OCI-LY3 (cell line): ENCODE results near the gene RPL35.
A peak's percentile ranks its signal among the peaks of the same experiment; 100 is the strongest.

Experiments used
- H2AFZ ChIP-seq: fragments of 200-600, 300-600 bp; shearing (Covaris generic); 2 replicates; pipeline ENCODE4 v1.6.0; 2014; ENCODE audit warnings: antibody characterized with exemption, low read depth, low read length
- H3K27ac ChIP-seq: fragments of 200-600, 300-600 bp; sonication (generic); 2 replicates; pipeline ENCODE4 v1.5.1; 2014; ENCODE audit warnings: mild to moderate bottlenecking, low read length, moderate library complexity, mixed read lengths
- H3K27me3 ChIP-seq: fragments of 200-600, 300-600 bp; sonication (generic); 2 replicates; pipeline ENCODE4 v1.6.1; 2014; ENCODE audit warnings: low read depth, low read length, mixed read lengths
- H3K36me3 ChIP-seq: fragments of 200-600, 300-600 bp; sonication (generic); replicated peaks from 2 replicates; pipeline ENCODE3; 2014; ENCODE audit warnings: low read depth, low read length, mixed read lengths
- H3K4me1 ChIP-seq: fragments of 300-600, 200-600 bp; sonication (generic); 2 replicates; pipeline ENCODE4 v1.6.1; 2014; ENCODE audit warnings: low read length, mixed read lengths
- H3K4me2 ChIP-seq: fragments of 200-600, 300-600 bp; sonication (generic); 2 replicates; pipeline ENCODE4 v1.6.1; 2014; ENCODE audit warnings: low read length, mixed read lengths
- H3K4me3 ChIP-seq: fragments of 300-600, 200-600 bp; sonication (generic); 2 replicates; pipeline ENCODE4 v1.5.1; 2014; ENCODE audit warnings: antibody characterized with exemption, mild to moderate bottlenecking, low read length, moderate library complexity
- H3K79me2 ChIP-seq: fragments of 300-600, 200-600 bp; shearing (Covaris generic); 2 replicates; pipeline ENCODE4 v1.6.1; 2014; ENCODE audit warnings: mild to moderate bottlenecking, low read length, mixed read lengths
- H3K9ac ChIP-seq: fragments of 300-600, 200-600 bp; shearing (Covaris generic); 2 replicates; pipeline ENCODE4 v1.6.0; 2014; ENCODE audit warnings: mild to moderate bottlenecking, low read length, moderate library complexity
- H3K9me3 ChIP-seq: fragments of 200-600, 300-600 bp; shearing (Covaris generic); 2 replicates; pipeline ENCODE4 v1.6.1; 2014; ENCODE audit warnings: low read length, mixed read lengths; ENCODE audit not compliant: insufficient read depth
- H4K20me1 ChIP-seq: fragments of 200-600, 300-600 bp; sonication (generic); 2 replicates; pipeline ENCODE4 v1.6.1; 2016; ENCODE audit warnings: low read length, mixed read lengths; ENCODE audit not compliant: insufficient read depth
- EZH2phosphoT487 ChIP-seq: fragments of 200-600 bp; shearing (Covaris generic); IDR thresholded peaks from 2 replicates; pipeline ENCODE4 v1.6.1; 2018; ENCODE audit warnings: antibody characterized with exemption, mixed run types, low read depth
- TF ChIP-seq, protein P1 (sequence below): fragments of 200-600, 300-600 bp; sonication (generic); IDR thresholded peaks from 2 replicates; pipeline ENCODE4 v1.5.1; 2014; ENCODE audit warnings: antibody characterized with exemption, low read length, low read depth

The RPL35 gene

GRCh38 chr9:124868511-124869465 lies 7.0 kb upstream of the RPL35 start:
- no peaks in the 10 kb centered on the region for H3K27me3 ChIP-seq
- TF ChIP-seq, protein P1, sequence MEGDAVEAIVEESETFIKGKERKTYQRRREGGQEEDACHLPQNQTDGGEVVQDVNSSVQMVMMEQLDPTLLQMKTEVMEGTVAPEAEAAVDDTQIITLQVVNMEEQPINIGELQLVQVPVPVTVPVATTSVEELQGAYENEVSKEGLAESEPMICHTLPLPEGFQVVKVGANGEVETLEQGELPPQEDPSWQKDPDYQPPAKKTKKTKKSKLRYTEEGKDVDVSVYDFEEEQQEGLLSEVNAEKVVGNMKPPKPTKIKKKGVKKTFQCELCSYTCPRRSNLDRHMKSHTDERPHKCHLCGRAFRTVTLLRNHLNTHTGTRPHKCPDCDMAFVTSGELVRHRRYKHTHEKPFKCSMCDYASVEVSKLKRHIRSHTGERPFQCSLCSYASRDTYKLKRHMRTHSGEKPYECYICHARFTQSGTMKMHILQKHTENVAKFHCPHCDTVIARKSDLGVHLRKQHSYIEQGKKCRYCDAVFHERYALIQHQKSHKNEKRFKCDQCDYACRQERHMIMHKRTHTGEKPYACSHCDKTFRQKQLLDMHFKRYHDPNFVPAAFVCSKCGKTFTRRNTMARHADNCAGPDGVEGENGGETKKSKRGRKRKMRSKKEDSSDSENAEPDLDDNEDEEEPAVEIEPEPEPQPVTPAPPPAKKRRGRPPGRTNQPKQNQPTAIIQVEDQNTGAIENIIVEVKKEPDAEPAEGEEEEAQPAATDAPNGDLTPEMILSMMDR: peak; percentile 51
- no peak for TF ChIP-seq EZH2phosphoT487
- H2AFZ ChIP-seq: no peak overlapping the region
- H3K27ac ChIP-seq: peak overlapping the region; percentile 89
- H3K4me1 ChIP-seq: peaks cover 39% of the 10 kb centered on the region
- H3K9me3 ChIP-seq: no peaks in the 10 kb centered on the region
- peak overlapping the region; percentile 93 for H3K4me2 ChIP-seq
- peaks cover 66% of the 10 kb centered on the region for H3K79me2 ChIP-seq
- peak overlapping the region; percentile 88 for H3K9ac ChIP-seq
- H3K36me3 ChIP-seq: peaks cover 25% of the 10 kb centered on the region
- H3K4me3 ChIP-seq: peak overlapping the region; percentile 81
- H4K20me1 ChIP-seq: peaks cover 31% of the 10 kb centered on the region

DNA sequence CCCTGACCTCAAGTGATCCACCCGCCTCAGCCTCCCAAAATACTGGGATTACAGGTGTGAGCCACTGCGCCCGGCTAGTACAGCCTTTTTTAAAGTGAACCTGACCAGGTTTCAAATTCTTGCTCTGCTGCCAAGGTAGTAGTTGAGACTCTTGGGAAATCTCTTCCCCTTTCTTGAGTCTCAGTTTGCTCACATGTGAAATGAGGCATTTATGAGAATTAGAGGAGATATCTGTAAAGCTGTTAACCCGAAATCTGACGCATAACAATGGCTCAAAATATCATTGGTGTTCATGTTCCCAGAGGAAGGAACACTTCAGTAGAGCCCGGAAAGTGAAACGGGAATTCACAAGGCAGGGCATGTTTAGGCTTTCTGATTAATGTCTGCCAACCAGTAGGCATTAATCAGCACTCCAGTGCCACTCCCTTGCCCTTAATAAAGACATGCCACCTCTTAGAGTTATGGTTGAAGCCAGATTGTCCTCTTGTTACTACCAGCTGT lies 1.7 kb upstream of the RPL35 start:
- Histone ChIP-seq H3K79me2 (peaks cover 47% of the 10 kb centered on the region), H3K4me1 (peaks cover 38% of the 10 kb centered on the region)

DNA sequence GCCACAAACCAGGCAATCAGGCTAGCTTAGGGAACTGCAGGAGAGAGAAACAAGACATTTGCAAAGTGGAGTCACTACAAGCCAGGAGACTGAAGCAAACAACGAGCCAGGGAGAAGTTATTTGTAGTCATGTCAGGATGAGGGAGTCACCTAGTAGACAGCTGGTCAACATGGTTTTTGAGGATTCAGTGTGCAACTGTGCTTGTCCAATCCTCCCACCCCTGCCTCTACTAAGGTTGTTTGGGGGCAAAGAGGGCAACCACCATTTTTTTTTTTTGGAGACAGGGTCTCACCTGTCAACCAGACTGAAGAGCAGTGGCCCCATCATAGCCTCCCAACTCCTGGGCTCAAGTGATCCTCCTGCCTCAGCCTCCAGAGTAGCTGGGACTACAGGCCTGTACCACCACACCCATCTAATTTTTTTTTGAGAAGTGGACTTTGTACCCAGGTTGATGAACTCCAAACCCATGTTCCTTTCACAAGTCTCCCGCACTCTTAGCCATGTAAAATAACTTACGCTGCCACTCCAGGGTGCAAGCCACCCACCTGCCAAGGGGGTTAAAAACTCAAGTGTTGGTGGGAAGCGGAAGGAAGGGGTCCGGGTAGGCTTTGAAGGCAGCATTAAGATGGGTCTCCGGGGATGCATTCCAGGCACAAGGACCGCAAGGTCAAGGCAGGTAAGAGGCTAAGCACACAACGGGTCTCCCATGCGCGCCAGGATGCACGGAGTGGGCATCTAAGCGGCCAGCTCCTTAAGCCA lies 995 bp downstream of the RPL35 start:
- Histone ChIP-seq H3K4me2 (peak overlapping the region; percentile 85), H3K79me2 (peaks cover 37% of the 10 kb centered on the region), H3K36me3 (peaks cover 52% of the 10 kb centered on the region), H2AFZ (no peak overlapping the region), H4K20me1 (peaks cover 54% of the 10 kb centered on the region), H3K27ac (peak overlapping the region; percentile 71), H3K9me3 (no peaks in the 10 kb centered on the region), H3K4me3 (peak overlapping the region; percentile 95), H3K27me3 (no peaks in the 10 kb centered on the region), H3K4me1 (peaks cover 31% of the 10 kb centered on the region), H3K9ac (peak overlapping the region; percentile 95)
- TF ChIP-seq, protein P1: no peak
- no peak for TF ChIP-seq EZH2phosphoT487

More for the DNA sequence above, 1.7 kb upstream of the RPL35 start:
- no peaks in the 10 kb centered on the region for H3K27me3 ChIP-seq
- TF ChIP-seq, protein P1: no peak
- TF ChIP-seq EZH2phosphoT487: no peak
- peaks cover 28% of the 10 kb centered on the region for H4K20me1 ChIP-seq
- H3K27ac ChIP-seq: peak overlapping the region; percentile 31
- peak overlapping the region; percentile 67 for H3K4me2 ChIP-seq
- H3K4me3 ChIP-seq: 0 out of 2 replicates have a peak overlapping the region, but pooled peaks have one; percentile 17
- peaks cover 31% of the 10 kb centered on the region for H3K36me3 ChIP-seq
- H2AFZ ChIP-seq: peak overlapping the region; percentile 28; the same call in 1 of the 2 replicates
- no peaks in the 10 kb centered on the region for H3K9me3 ChIP-seq
- H3K9ac ChIP-seq: no peak overlapping the region
